Transverse colon (tissue), 3 donors: ENCODE measurements around the gene CBX5.

Experiments
- EP300 ChIP-seq: sonication (generic); formaldehyde crosslinking; IDR thresholded peaks from one replicate; pipeline ENCODE4 v1.6.1; 2017; ENCODE audit warnings: antibody characterized with exemption, low read depth
- POLR2A ChIP-seq: fragments of 450-650 bp; IDR thresholded peaks from one replicate; pipeline ENCODE4 v1.6.1; 2016; ENCODE audit warnings: antibody characterized with exemption, mild to moderate bottlenecking, moderate library complexity
- TF ChIP-seq, protein P1 (sequence below), 5 experiments: fragments of 200-600 bp in 3 of 5; fragments of 450-650 bp in 2 of 5; sonication (generic) in 3 of 5; IDR thresholded peaks; 1 replicate in 2 of 5; 2 replicates in 3 of 5; pipeline ENCODE4 v1.5.1; 2016 to 2017; ENCODE audit warnings: antibody characterized with exemption in 5 of 5, inconsistent platforms in 3 of 5, mild to moderate bottlenecking in 2 of 5, moderate library complexity in 1 of 5

GRCh38 chr12:54279632-54280467 lies at the start of gene CBX5:
- TF ChIP-seq, protein P1, sequence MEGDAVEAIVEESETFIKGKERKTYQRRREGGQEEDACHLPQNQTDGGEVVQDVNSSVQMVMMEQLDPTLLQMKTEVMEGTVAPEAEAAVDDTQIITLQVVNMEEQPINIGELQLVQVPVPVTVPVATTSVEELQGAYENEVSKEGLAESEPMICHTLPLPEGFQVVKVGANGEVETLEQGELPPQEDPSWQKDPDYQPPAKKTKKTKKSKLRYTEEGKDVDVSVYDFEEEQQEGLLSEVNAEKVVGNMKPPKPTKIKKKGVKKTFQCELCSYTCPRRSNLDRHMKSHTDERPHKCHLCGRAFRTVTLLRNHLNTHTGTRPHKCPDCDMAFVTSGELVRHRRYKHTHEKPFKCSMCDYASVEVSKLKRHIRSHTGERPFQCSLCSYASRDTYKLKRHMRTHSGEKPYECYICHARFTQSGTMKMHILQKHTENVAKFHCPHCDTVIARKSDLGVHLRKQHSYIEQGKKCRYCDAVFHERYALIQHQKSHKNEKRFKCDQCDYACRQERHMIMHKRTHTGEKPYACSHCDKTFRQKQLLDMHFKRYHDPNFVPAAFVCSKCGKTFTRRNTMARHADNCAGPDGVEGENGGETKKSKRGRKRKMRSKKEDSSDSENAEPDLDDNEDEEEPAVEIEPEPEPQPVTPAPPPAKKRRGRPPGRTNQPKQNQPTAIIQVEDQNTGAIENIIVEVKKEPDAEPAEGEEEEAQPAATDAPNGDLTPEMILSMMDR (IDR thresholded peaks at IDR 0.05): no peak
- peak; percentile 94 for TF ChIP-seq POLR2A
- TF ChIP-seq EP300: no peak
